ENCODE measurements around the gene RBM39.

DNA sequence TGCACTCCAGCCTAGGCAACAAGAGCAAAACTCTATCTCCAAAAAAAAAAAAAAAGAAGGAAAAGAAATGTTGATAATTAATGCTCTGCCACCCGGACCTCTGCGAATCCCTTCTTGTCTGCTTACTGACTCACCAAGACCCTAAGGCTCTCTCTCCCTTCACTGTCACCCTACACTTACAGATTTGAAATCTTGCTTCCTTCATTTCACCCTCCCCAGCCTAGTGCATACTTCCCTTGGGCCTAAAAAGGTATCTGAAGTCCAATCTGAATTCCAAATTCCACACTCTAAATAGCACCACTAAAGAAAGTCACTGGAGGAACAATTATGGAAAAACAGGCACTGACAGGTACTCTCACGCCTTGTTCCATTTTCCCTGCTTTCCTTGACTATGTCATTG, 20.4 kb upstream of the RBM39 start:
- TF ChIP-seq POLR2A (IDR thresholded peaks at IDR 0.05; ENCODE audit: low read length) (no peak), GATA1 (IDR thresholded peaks at IDR 0.05; ENCODE audit: low read depth, low read length) (no peak)
